Measurements from ENCODE around the gene TMC2.

Gene TMC2

DNA sequence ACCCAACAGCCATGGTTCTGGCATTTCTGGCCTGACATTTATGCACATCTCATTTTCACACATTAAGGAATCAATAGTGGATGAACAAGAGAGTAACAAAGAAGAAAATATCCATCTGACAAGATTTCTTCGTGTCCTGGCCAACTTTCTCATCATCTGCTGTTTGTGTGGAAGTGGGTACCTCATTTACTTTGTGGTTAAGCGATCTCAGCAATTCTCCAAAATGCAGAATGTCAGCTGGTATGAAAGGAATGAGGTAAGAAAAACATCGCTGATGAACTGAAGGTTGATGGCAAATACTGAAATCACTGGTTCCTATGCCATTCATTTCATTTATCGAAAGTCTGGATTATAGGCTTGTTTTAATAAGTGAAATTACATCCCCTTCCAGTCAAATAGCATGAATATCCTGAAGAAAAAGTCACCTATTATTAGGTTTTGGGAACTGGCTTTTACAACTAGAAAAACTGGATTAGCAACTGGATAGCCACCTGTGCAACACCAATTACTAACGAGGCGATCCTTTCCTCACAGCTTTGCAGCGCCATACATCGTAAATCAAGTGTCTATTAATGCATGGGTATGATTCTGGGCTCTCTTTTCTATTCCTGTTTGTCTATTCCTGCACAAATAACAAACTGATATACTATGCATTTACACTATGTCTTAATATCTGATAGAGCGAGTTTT lies 65.8 kb downstream of the TMC2 start:
- TF ChIP-seq POLR2A (IDR thresholded peaks at IDR 0.05; ENCODE audit: low read depth, low read length) (no peak), POLR2AphosphoS5 (IDR thresholded peaks at IDR 0.05; ENCODE audit: low read depth, low read length) (no peak), TAF1 (IDR thresholded peaks at IDR 0.05; ENCODE audit: borderline replicate concordance, low read depth, low read length) (no peak)
- FAIRE-seq (no peak), DNase-seq (ENCODE audit: insufficient read length) (no peak)

DNA sequence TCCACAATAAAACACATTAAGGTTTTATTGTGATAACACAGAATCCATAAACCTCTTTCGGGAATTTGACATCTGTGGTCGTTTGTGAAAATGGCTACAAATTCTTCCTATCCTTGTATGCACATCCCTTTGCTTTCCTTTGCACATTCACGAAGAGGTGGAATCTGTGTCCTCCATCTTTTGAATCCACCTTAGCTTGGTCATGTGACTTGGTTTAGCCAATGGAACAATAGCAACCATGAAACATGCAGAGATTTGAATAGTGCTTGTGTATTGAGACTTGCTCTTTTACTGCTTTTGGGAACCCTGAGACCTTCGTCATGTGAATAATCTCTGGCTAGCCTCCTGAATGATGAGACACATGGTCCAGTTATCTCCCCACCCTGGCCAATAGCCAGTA lies 66.4 kb downstream of the TMC2 start:
- FAIRE-seq (no peak), DNase-seq (ENCODE audit: insufficient read length) (no peak)
- TF ChIP-seq POLR2A (IDR thresholded peaks at IDR 0.05; ENCODE audit: low read depth, low read length) (no peak), POLR2AphosphoS5 (IDR thresholded peaks at IDR 0.05; ENCODE audit: low read depth, low read length) (no peak), TAF1 (IDR thresholded peaks at IDR 0.05; ENCODE audit: borderline replicate concordance, low read depth, low read length) (no peak)

DNA sequence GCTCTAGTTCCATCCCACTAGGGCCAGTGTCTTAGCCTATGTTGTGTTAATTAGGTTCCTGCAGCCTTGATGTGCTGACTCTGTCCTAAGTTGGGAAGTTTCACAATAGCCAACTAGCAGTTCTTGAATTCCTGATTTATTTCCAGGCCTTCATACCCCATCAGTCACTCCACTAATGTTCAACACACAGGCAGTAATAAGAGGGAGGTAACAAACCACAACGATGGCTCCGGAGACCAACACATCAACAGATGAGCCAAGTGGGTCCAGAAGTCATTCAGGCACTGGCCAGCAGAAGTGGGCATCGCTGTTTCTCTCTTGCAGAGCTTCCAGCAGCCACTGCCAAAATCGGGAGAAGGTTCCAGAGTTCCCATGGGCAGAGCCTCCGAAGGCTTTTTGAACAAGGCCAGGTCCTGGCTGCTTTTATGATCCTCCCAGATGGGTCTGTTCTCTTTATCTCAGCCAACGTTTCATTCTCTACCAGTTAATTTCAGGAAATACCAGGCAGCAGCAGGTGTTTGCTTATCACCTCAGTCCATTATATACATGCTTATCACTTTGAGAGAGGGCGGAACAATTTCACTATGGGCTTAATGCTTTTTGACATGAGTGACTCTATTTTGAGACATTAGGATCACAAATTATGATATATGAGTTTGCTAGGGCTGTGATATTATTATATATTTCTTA lies 67.6 kb downstream of the TMC2 start:
- no peak for FAIRE-seq

DNA sequence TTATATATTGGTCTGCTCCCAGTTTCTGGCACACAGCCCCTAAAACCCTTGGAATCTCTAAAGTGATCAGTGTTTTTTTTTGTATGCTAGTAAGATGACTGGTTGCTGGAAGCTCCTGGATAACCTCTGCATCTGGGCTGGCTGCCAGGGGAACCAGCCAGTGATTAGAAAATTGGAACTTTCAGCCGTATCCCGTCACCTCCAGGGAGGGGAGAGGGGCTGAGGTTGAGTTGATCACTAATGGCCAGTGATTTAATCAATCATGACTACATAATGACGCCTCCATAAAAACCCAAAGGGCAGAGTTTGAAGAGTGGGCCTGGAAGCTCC lies 68.1 kb downstream of the TMC2 start:
- TF ChIP-seq TAF1 (IDR thresholded peaks at IDR 0.05; ENCODE audit: borderline replicate concordance, low read depth, low read length) (no peak), POLR2AphosphoS5 (IDR thresholded peaks at IDR 0.05; ENCODE audit: low read depth, low read length) (no peak), POLR2A (IDR thresholded peaks at IDR 0.05; ENCODE audit: low read depth, low read length) (no peak)
- no peak for DNase-seq (ENCODE audit: insufficient read length)
- FAIRE-seq, result no peak

More for the DNA sequence above, 67.6 kb downstream of the TMC2 start:
- TF ChIP-seq POLR2AphosphoS5 (IDR thresholded peaks at IDR 0.05; ENCODE audit: low read depth, low read length) (no peak), POLR2A (IDR thresholded peaks at IDR 0.05; ENCODE audit: low read depth, low read length) (no peak), TAF1 (IDR thresholded peaks at IDR 0.05; ENCODE audit: borderline replicate concordance, low read depth, low read length) (no peak)
- DNase-seq (ENCODE audit: insufficient read length), result no peak

DNA sequence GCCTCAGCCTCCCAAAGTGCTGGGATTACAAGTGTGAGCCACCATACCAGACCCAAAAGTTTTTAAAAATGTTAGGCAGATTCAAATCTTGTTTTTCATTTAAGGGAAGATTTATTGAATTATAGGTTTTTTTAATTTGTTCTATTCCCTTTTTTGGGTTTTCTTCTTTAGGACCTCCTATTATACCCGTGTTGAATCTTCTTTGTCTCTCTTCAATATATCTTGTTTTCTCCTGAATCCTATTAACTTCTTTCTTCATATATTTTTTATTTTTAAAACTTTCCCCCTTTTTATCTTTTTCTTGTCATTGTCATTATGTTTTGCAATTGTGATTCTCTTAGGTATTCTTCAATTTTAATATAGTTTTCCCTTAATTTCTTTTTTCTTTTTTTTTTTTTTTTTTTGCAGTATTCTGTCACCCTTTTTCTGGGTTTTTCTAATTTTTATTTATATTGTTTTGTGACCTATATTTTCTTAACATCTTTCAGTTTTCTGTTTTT lies 70.2 kb downstream of the TMC2 start:
- FAIRE-seq (no peak), DNase-seq (ENCODE audit: insufficient read length) (no peak)
- TF ChIP-seq POLR2A (IDR thresholded peaks at IDR 0.05; ENCODE audit: low read depth, low read length), result no peak
- TF ChIP-seq TAF1 (IDR thresholded peaks at IDR 0.05; ENCODE audit: borderline replicate concordance, low read depth, low read length), result no peak
- no peak for TF ChIP-seq POLR2AphosphoS5 (IDR thresholded peaks at IDR 0.05; ENCODE audit: low read depth, low read length)

DNA sequence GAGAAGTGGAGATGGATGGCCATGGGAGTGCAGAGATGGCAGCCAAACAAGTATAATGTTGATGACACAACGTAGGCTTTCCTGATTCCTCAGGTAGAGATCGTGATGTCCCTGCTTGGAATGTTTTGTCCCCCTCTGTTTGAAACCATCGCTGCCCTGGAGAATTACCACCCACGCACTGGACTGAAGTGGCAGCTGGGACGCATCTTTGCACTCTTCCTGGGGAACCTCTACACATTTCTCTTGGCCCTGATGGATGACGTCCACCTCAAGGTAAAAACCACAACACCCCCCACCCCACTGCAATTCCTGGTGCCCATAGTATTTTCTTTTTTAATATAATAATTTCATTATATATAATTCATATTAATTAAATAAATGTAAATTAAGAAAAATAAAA lies 74.0 kb downstream of the TMC2 start:
- no peak for TF ChIP-seq POLR2AphosphoS5 (IDR thresholded peaks at IDR 0.05; ENCODE audit: low read depth, low read length)
- no peak for TF ChIP-seq TAF1 (IDR thresholded peaks at IDR 0.05; ENCODE audit: borderline replicate concordance, low read depth, low read length)
- no peak for TF ChIP-seq POLR2A (IDR thresholded peaks at IDR 0.05; ENCODE audit: low read depth, low read length)
- no peak for DNase-seq (ENCODE audit: insufficient read length)
- no peak for FAIRE-seq

DNA sequence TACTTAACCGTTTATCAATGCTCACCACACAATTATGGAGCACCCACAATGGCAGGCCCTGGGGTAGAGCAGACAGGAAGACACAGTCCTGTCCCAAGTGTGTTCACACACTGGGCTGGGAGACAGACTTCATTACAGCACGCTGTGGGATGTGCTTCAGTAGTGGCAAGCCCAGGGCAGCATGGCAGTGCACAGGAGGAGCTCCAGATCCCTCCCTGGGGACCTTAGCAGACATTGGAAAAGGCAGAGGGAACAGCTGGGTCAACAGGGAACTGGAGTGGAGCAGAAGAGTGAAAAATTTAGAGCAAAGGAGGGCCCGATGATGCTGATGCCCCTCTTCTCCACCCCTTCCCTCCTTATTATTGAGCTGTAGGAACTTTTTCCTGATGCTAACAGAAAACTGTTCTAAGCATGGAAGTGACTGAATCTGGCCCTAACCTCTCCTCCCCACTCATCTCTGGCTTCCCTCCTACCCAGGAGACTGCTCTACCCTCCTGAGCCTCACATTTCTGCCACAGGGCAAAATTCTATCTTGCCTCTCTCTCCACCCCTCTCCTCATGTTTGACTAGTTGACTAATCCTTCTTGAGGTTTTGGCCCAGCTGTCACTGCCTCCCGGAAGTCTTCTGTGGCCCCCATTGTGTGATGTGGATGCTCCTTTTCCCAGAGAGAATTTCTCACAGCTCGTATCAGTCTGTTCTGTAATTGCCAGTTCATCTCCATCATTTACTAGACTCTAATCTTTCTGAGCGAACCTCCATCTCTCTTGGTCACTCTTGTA lies 74.8 kb downstream of the TMC2 start:
- no peak for TF ChIP-seq POLR2AphosphoS5 (IDR thresholded peaks at IDR 0.05; ENCODE audit: low read depth, low read length)
- TF ChIP-seq TAF1 (IDR thresholded peaks at IDR 0.05; ENCODE audit: borderline replicate concordance, low read depth, low read length), result no peak
- TF ChIP-seq POLR2A (IDR thresholded peaks at IDR 0.05; ENCODE audit: low read depth, low read length), result no peak
- DNase-seq (ENCODE audit: insufficient read length) (no peak), FAIRE-seq (no peak)

DNA sequence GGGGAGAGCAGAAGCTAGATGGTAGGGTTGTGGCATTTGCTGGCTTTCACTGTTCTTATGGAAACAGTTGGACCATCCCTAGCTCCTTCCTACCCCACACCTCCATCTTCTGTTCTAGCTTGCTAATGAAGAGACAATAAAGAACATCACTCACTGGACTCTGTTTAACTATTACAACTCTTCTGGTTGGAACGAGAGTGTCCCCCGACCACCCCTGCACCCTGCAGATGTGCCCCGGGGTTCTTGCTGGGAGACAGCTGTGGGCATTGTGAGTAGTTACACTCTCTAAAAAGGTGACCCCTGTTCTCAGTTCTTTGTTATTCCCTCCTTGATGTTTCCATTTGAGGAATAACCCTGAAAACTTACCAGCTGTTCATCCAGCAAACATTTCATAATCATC lies 75.7 kb downstream of the TMC2 start:
- DNase-seq (ENCODE audit: insufficient read length) (no peak), FAIRE-seq (no peak)
- TF ChIP-seq TAF1 (IDR thresholded peaks at IDR 0.05; ENCODE audit: borderline replicate concordance, low read depth, low read length) (no peak), POLR2A (IDR thresholded peaks at IDR 0.05; ENCODE audit: low read depth, low read length) (no peak), POLR2AphosphoS5 (IDR thresholded peaks at IDR 0.05; ENCODE audit: low read depth, low read length) (no peak)

DNA sequence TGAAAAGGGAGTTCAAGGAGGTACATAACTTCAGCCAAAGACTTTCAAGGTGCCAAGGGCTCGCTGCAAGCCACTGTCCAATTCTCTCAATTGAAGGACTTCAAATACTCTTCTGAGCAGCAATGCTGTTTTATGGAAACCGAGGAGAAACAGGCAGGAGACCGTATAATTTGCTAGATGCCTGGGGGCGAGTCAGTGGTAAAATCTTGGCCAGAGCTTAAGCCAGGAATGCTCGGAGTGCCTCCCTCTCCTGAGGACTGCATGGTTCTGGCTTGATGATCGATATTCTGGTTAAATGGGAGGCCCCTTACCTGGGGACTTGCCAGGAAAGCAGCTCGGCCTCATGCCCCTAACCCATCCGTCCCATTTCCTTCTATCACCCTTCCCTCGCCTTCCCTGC lies 80.3 kb downstream of the TMC2 start:
- DNase-seq (ENCODE audit: insufficient read length) (no peak), FAIRE-seq (no peak)
- TF ChIP-seq POLR2A (IDR thresholded peaks at IDR 0.05; ENCODE audit: low read depth, low read length) (no peak), POLR2AphosphoS5 (IDR thresholded peaks at IDR 0.05; ENCODE audit: low read depth, low read length) (no peak), TAF1 (IDR thresholded peaks at IDR 0.05; ENCODE audit: borderline replicate concordance, low read depth, low read length) (no peak)

DNA sequence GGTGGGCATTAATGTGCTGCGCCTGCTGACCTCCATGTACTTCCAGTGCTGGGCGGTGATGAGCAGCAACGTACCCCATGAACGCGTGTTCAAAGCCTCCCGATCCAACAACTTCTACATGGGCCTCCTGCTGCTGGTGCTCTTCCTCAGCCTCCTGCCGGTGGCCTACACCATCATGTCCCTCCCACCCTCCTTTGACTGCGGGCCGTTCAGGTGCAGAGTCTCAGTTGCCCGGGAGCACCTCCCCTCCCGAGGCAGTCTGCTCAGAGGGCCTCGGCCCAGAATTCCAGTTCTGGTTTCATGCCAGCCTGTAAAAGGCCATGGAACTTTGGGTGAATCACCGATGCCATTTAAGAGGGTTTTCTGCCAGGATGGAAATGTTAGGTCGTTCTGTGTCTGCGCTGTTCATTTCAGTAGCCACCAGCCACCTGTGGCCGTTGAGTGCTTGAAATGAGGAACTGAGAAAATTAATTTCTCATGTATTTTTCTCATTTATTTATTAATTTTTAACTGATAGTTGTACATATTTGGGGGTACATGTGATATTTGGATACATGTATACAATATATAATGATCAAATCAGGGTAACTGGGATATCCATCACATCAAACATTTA lies 80.8 kb downstream of the TMC2 start:
- no peak for TF ChIP-seq POLR2AphosphoS5 (IDR thresholded peaks at IDR 0.05; ENCODE audit: low read depth, low read length)
- TF ChIP-seq TAF1 (IDR thresholded peaks at IDR 0.05; ENCODE audit: borderline replicate concordance, low read depth, low read length), result no peak
- no peak for TF ChIP-seq POLR2A (IDR thresholded peaks at IDR 0.05; ENCODE audit: low read depth, low read length)
- DNase-seq (ENCODE audit: insufficient read length), result no peak
- FAIRE-seq, result no peak

DNA sequence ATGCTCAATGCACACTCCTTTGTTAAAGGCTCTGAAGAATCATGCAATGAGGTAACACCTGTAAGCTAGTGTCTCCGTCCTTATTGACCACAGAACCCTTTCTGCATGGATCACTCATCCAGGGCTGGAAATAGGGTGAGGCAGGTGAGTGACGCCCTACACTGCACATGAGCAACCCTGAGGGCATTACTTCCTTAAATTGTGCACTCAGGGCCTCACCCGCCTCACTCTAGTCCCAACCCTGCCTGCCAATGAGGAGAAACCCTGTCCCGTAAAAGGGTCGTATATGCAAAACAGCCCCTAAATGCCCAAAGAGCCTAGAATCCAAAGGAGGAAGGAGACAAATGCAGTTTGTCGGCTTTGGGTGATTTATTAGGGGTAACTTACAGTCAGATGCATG lies 82.4 kb downstream of the TMC2 start:
- no peak for FAIRE-seq
- no peak for DNase-seq (ENCODE audit: insufficient read length)
- no peak for TF ChIP-seq TAF1 (IDR thresholded peaks at IDR 0.05; ENCODE audit: borderline replicate concordance, low read depth, low read length)
- no peak for TF ChIP-seq POLR2AphosphoS5 (IDR thresholded peaks at IDR 0.05; ENCODE audit: low read depth, low read length)
- no peak for TF ChIP-seq POLR2A (IDR thresholded peaks at IDR 0.05; ENCODE audit: low read depth, low read length)
